Left lung (tissue), 10 donors: ENCODE data around the gene TPST2. TPM values are rescaled to one million over a fixed set of nuclear protein-coding genes. Genes with fewer than 3 reads are reported as not detected.
A peak's percentile ranks its signal among the peaks of the same experiment; 100 is the strongest.

Experiments
- ATAC-seq: fragments of 200-7000 bp; cut with Tn5 transposase; one replicate; pipeline ENCODE4 v1.9.1; 2020; ENCODE audit warnings: moderate library complexity
- DNase-seq, 4 donors: peaks; one replicate each; pipeline ENCODE4 v3.0.0-alpha.2; 2013 to 2020
- H3K27ac ChIP-seq, 2 donors: fragments of 200-600 bp; sonication (generic) in 1 of 2; one replicate each; pipeline versions ENCODE4 v1.5.0 to v1.8.0; 2020 to 2021
- H3K27me3 ChIP-seq, 2 donors: fragments of 200-600 bp; sonication (generic) in 1 of 2; one replicate each; pipeline versions ENCODE4 v1.5.0 to v1.8.0; 2020 to 2021
- H3K36me3 ChIP-seq, 2 donors: fragments of 200-600 bp; sonication (generic) in 1 of 2; one replicate each; pipeline versions ENCODE4 v1.5.0 to v1.8.0; 2020 to 2021
- H3K4me1 ChIP-seq, 2 donors: fragments of 200-600 bp; one replicate each; pipeline ENCODE4 v1.8.0; 2021
- H3K4me3 ChIP-seq, 2 donors: fragments of 200-600 bp; sonication (generic) in 1 of 2; one replicate each; pipeline versions ENCODE4 v1.5.0 to v1.8.0; 2020 to 2021; ENCODE audit warnings: mild to moderate bottlenecking in 1 of 2
- H3K9me3 ChIP-seq, 2 donors: fragments of 200-600 bp; sonication (generic) in 1 of 2; one replicate each; pipeline versions ENCODE4 v1.5.0 to v1.8.0; 2020 to 2021
- intact Hi-C, 2 donors: fragments of 100-400 bp; cut with DNase I; formaldehyde crosslinking; loops; one replicate each; pipeline versions ENCODE4 v1.11.2 to v1.14.2; 2022
- polyA plus RNA-seq, 6 donors: library from polyadenylated mRNA; unstranded; fragments of 120-200 nt; gene quantifications; one replicate each; pipeline ENCODE4 v1.2.1, GENCODE V29; 2013; ENCODE audit not compliant: insufficient read length in 6 of 6
- total RNA-seq, 2 donors: library from RNA; stranded (reverse); fragmentation: NEBNext Ultra II Directional; extraction: Animal tissue kit (Norgen Biotek cat#: 25700); gene quantifications; one replicate each; pipeline ENCODE4 v1.2.1, GENCODE V29; 2021
- TF ChIP-seq, protein P1 (sequence below), 2 donors: fragments of 200-600 bp; sonication (generic) in 1 of 2; IDR thresholded peaks; one replicate each; pipeline versions ENCODE4 v1.5.0 to v1.8.0; 2021; ENCODE audit warnings: antibody characterized with exemption in 2 of 2
- donor health status: DM: no; HTN: yes; CAD: no.
- donor health status: DM: no; HTN: no; CAD: no.

The TPST2 gene
- total and polyA plus RNA-seq, 8 donors, result 23.3 to 69.0 (median 29.0) TPM

DNA sequence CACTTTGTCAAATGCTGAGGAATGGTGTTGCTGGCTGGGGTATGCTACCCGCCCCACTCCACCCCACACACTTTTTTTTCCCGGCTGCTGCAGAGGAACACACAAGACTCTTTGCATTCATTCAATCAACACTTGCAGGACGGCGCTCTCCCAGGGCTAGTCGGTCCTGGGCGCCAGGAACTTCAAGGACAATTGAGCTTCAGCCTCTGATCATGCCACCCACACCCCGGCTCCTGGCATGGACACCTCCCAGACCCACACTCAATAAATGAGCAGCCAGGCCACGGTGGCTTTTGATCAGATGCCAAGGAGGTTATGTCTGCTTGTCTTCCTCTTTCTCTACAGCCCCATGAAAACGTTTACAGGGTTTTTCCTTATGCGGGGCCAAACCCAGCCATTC, 19.8 kb downstream of the TPST2 start:
- ATAC-seq, result peak; percentile 48
- no peak for DNase-seq
- intact Hi-C loops, result no loop called here
- Histone ChIP-seq H3K36me3 (peaks cover 0 to 7% of the 10 kb centered on the region in 2 donors), H3K4me1 (peaks cover 8 to 78% of the 10 kb centered on the region in 2 donors), H3K27me3 (no peaks in the 10 kb centered on the region), H3K4me3 (no peak overlapping the region), H3K9me3 (no peaks in the 10 kb centered on the region), H3K27ac (peak overlapping the region in 1 of 2 donors; percentile 25)
- TF ChIP-seq, protein P1, sequence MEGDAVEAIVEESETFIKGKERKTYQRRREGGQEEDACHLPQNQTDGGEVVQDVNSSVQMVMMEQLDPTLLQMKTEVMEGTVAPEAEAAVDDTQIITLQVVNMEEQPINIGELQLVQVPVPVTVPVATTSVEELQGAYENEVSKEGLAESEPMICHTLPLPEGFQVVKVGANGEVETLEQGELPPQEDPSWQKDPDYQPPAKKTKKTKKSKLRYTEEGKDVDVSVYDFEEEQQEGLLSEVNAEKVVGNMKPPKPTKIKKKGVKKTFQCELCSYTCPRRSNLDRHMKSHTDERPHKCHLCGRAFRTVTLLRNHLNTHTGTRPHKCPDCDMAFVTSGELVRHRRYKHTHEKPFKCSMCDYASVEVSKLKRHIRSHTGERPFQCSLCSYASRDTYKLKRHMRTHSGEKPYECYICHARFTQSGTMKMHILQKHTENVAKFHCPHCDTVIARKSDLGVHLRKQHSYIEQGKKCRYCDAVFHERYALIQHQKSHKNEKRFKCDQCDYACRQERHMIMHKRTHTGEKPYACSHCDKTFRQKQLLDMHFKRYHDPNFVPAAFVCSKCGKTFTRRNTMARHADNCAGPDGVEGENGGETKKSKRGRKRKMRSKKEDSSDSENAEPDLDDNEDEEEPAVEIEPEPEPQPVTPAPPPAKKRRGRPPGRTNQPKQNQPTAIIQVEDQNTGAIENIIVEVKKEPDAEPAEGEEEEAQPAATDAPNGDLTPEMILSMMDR (IDR thresholded peaks at IDR 0.05), result no peak

DNA sequence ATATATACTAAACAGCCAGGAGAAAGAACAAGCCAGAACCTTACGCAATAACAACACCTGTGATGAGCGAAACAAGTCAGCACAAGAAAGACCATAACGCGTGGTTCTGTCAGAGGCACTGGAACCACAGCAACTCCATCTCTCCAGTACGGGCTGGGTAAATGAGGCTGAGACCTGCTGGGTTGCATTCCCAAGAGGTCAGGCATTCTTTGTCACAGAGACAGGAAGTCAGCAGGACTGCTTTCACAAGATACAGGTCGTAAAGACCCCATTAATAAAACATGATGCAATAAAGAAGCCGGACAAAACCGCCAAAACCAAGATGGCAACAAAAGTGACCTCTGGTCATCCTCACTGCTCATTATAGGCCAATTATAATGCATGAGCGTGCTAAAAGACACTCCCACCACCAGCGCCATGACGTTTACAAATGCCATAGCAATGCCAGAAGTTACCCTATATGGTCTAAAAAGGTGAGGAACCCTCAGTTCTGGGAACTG, 21.7 kb downstream of the TPST2 start:
- Histone ChIP-seq H3K36me3 (peaks cover 0 to 21% of the 10 kb centered on the region in 2 donors), H3K9me3 (no peaks in the 10 kb centered on the region), H3K4me1 (peaks cover 8 to 74% of the 10 kb centered on the region in 2 donors), H3K27ac (no peak overlapping the region), H3K4me3 (no peak overlapping the region), H3K27me3 (no peaks in the 10 kb centered on the region)
- intact Hi-C loops, result no loop called here
- ATAC-seq, result no peak
- no peak for DNase-seq
- TF ChIP-seq, protein P1 (IDR thresholded peaks at IDR 0.05), result no peak

DNA sequence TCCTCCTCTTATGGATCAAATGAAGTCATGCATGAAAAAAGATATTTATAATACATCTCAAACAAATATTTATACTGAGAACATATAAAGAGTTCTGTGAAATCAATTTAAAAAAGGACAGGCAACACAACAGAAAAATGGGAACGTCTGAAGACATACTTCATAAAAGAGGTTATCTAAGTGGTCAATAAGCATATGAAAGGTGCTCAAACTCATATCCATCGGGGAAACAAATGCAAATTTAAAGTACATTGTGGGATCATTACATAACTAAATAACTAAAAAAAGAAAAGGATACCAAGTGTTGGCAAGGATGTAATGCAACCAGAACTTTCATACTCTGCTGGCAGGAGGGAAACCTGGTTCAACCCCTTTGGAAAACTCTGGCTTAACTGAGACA, 22.3 kb downstream of the TPST2 start:
- H3K36me3 ChIP-seq, result peaks cover 0 to 21% of the 10 kb centered on the region in 2 donors
- DNase-seq (no peak), ATAC-seq (no peak)
- TF ChIP-seq, protein P1 (IDR thresholded peaks at IDR 0.05), result no peak
- H3K27ac ChIP-seq, result no peak overlapping the region
- H3K9me3 ChIP-seq, result no peaks in the 10 kb centered on the region
- H3K27me3 ChIP-seq, result no peaks in the 10 kb centered on the region
- H3K4me3 ChIP-seq, result no peak overlapping the region
- peaks cover 8 to 68% of the 10 kb centered on the region in 2 donors for H3K4me1 ChIP-seq
- intact Hi-C loops, result no loop called here

DNA sequence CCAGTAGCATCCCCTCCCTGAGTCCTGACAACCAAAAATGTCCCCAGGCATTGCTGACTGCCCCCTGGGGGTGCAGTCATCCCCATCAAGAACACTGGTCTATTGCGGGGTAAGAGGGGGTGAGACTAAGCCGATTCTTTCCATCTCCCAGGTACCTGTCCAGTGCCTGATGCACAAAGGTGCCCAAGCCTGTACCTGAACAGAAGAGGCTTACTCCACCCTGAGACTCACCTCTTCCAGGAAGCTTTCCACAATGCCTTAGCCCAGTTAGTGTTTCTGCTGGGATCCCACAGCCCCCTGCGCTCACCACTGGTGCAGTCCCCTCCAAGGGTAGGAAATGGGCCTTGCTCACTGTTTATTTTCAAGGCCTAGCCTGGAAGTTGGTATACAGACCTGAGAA, 22.9 kb downstream of the TPST2 start:
- Histone ChIP-seq H3K36me3 (peaks cover 0 to 21% of the 10 kb centered on the region in 2 donors), H3K9me3 (no peaks in the 10 kb centered on the region), H3K4me1 (peaks cover 8 to 63% of the 10 kb centered on the region in 2 donors), H3K4me3 (no peak overlapping the region), H3K27me3 (no peaks in the 10 kb centered on the region), H3K27ac (no peak overlapping the region)
- DNase-seq (no peak), ATAC-seq (no peak)
- TF ChIP-seq, protein P1 (IDR thresholded peaks at IDR 0.05), result no peak
- intact Hi-C loops, result no loop called here

DNA sequence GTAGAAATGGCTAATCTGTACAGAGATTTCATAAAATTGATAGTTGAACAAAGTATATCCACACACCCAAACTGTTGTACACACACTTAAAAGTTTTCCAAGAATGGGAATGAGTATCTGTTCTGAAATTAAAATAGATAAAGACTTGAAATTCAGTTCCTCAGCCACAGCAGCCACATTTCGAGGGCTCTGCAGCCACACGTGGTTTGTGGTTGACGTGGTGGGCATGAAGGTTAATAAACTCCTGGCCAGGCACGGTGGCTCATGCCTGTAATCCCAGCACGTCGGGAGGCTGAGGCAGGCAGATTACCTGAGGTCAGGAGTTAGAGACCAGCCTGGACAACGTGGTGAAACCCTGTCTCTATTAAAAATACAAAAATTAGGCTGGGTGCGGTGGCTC, 24.0 kb downstream of the TPST2 start:
- Histone ChIP-seq H3K36me3 (peaks cover 0 to 21% of the 10 kb centered on the region in 2 donors), H3K4me3 (no peak overlapping the region), H3K27me3 (no peaks in the 10 kb centered on the region), H3K9me3 (no peaks in the 10 kb centered on the region), H3K4me1 (peaks cover 8 to 56% of the 10 kb centered on the region in 2 donors), H3K27ac (no peak overlapping the region)
- intact Hi-C loops, result no loop called here
- ATAC-seq (no peak), DNase-seq (no peak)
- TF ChIP-seq, protein P1 (IDR thresholded peaks at IDR 0.05), result no peak
